ENCODE results near the gene RHBDL1. TPM values are rescaled to one million over a fixed set of nuclear protein-coding genes. Genes with fewer than 3 reads are reported as not detected.

Gene RHBDL1
- total RNA-seq, 3 donors from 2014 or later, result 0.48 to 2.3 (median 1.0) TPM

GRCh38 chr16:677316-678190 lies 2.1 kb downstream of the RHBDL1 start:
- peaks cover 1% of the 10 kb centered on the region for H3K36me3 ChIP-seq
- TF ChIP-seq CTCF (IDR thresholded peaks at IDR 0.05), result no peak
- no peak for TF ChIP-seq POLR2A (IDR thresholded peaks at IDR 0.05)
- TF ChIP-seq POLR2AphosphoS5 (IDR thresholded peaks at IDR 0.05), result no peak
- DNase-seq (ENCODE audit: low spot score in 2 of 2), result no peak
- H3K27me3 ChIP-seq, result no peaks in the 10 kb centered on the region
- H3K4me1 ChIP-seq, result peaks cover 9 to 21% of the 10 kb centered on the region in 2 donors
- intact Hi-C loops (cut with DNase I; ENCODE audit: low total_unique reads), result no loop called here
- H3K27ac ChIP-seq, result no peak overlapping the region
- H3K4me3 ChIP-seq, result peak overlapping the region in 2 of 3 donors; percentile 15 to 39
- H3K9me3 ChIP-seq, result no peaks in the 10 kb centered on the region

GRCh38 chr16:678209-678857 lies 2.9 kb downstream of the RHBDL1 start:
- no peaks in the 10 kb centered on the region for H3K36me3 ChIP-seq
- H3K27me3 ChIP-seq, result no peaks in the 10 kb centered on the region
- no peak overlapping the region for H3K4me3 ChIP-seq
- no peaks in the 10 kb centered on the region for H3K9me3 ChIP-seq
- no peak for TF ChIP-seq POLR2A (IDR thresholded peaks at IDR 0.05)
- TF ChIP-seq CTCF (IDR thresholded peaks at IDR 0.05), result no peak
- TF ChIP-seq POLR2AphosphoS5 (IDR thresholded peaks at IDR 0.05), result no peak
- peak overlapping the region; percentile 80 to 96 for H3K27ac ChIP-seq
- intact Hi-C loops (cut with DNase I; ENCODE audit: low total_unique reads), result no loop called here
- H3K4me1 ChIP-seq, result peaks cover 9 to 27% of the 10 kb centered on the region in 2 donors
- no peak for DNase-seq (ENCODE audit: low spot score in 2 of 2)

- H3K9me3 ChIP-seq, result no peaks in the 10 kb centered on the region
- intact Hi-C loops (cut with DNase I; ENCODE audit: low total_unique reads), result no loop called here
- no peaks in the 10 kb centered on the region for H3K27me3 ChIP-seq
- H3K27ac ChIP-seq, result peak overlapping the region; percentile 80 to 96
- TF ChIP-seq POLR2A (IDR thresholded peaks at IDR 0.05) (no peak), CTCF (IDR thresholded peaks at IDR 0.05) (no peak), POLR2AphosphoS5 (IDR thresholded peaks at IDR 0.05) (peak in 1 of 3 donors; percentile 18)
- H3K4me3 ChIP-seq, result peak overlapping the region; percentile 72 to 90 (median 86)
- peak in 1 of 2 donors; percentile 73 for DNase-seq (ENCODE audit: low spot score in 2 of 2)
- peaks cover 9 to 31% of the 10 kb centered on the region in 2 donors for H3K4me1 ChIP-seq
- H3K36me3 ChIP-seq, result no peaks in the 10 kb centered on the region
Measured at GRCh38 chr16:678858-679813, 3.7 kb downstream of the RHBDL1 start.

GRCh38 chr16:679814-680624 lies 4.5 kb downstream of the RHBDL1 start, which contains the start of gene STUB1:
Gene STUB1, plus strand, starts transcription at chr16:680410. Its CDS starts 116 bp downstream, at chr16:680526.
- Histone ChIP-seq H3K4me3 (peak within 1 kb of the TSS; percentile 72 to 90 (median 86)), H3K27ac (peak within 1 kb of the TSS; percentile 80 to 96), H3K4me1 (peaks cover 15 to 35% of the 10 kb centered on the region in 2 donors), H3K9me3 (no peaks in the 10 kb centered on the region), H3K27me3 (no peaks in the 10 kb centered on the region), H3K36me3 (no peaks in the 10 kb centered on the region)
- intact Hi-C loops (cut with DNase I; ENCODE audit: low total_unique reads), result no loop called here
- TF ChIP-seq POLR2AphosphoS5 (IDR thresholded peaks at IDR 0.05), result peak in 2 of 3 donors; percentile 50 to 54
- TF ChIP-seq CTCF (IDR thresholded peaks at IDR 0.05), result no peak
- DNase-seq (ENCODE audit: low spot score in 2 of 2), result peak; percentile 76 to 88
